ENCODE data around the gene TRMT44.
"Not testable (repeated sequence)": the region's sequence is repeated elsewhere in the genome, so short reads cannot be mapped to it uniquely, and the experiment has no call there.

TRMT44 gene

DNA sequence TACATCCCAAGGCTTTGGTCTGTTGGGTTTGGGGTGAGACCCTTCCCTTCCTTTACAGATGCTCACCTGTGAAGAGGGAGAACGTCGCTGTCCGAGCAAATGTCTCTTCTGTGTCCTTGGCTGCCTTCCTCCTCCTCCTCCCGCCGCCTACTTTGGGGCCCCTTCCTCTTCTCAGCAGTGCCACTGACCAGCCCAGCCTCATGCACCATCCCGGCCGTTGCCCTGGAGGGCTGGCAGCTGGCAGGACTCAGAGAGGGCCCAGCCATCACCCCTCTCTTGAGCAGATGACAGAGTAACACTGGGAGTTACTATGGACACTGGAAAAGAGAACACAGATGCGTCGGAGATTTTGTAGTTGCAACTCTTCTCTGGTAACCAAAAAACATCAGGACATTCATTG is 68.2 kb downstream of the TRMT44 start:
- no peak for DNase-seq (ENCODE audit: low read depth in 3 of 3, low spot score in 1 of 3)

DNA sequence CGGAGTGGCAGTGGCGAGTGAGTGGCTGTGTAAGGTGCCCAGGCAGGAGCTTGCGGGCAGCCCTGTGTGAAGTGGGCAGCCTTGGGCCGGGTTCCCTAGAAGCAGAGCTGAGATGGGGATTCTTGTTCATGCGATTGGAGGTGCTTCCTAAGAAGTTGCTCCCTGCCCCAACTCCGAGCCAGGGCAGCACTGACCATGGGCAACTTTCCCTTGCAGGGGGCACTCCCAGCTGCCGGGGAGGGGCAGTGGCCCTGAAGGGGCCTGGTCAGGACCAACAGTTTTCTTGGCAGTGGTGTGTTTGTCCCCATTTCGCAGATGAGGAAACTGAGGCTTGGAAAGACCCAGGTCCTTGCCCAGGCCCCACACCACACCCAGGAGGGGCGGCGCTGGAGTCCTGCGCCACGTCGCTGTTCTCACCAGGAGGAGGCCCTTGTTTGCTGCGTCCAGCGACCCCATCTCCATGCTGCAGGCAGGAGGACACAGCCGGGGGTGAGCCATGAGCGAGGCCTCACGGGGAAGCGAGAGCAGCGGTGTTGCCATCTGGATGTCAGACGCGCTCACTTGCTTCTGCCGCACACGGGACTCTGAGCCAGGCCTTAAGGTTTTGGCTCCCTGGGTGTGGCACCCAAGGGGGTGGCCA is 68.9 kb downstream of the TRMT44 start:
- no peak for DNase-seq (ENCODE audit: low read depth in 3 of 3, low spot score in 1 of 3)

DNA sequence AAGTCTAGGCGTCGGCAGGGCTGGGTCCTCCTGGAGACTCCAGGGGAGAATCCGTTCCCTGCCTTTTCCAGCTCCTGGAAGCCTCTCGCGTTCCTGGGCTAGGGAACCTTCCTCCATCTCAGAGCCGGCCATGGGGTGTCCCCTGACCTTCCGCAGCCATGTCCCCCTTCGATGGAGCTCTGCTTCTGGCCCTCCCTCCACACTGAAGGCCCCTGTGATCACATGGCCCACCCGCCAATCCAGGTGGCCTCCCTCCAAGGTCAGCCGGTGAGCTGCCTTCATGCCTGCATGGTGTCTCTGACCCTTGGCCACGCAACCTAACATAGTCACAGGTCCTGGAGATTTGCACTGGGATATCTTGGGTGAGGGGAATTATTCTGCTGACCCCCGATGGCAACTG is 69.6 kb downstream of the TRMT44 start:
- no peak for DNase-seq (ENCODE audit: low read depth in 3 of 3, low spot score in 1 of 3)

DNA sequence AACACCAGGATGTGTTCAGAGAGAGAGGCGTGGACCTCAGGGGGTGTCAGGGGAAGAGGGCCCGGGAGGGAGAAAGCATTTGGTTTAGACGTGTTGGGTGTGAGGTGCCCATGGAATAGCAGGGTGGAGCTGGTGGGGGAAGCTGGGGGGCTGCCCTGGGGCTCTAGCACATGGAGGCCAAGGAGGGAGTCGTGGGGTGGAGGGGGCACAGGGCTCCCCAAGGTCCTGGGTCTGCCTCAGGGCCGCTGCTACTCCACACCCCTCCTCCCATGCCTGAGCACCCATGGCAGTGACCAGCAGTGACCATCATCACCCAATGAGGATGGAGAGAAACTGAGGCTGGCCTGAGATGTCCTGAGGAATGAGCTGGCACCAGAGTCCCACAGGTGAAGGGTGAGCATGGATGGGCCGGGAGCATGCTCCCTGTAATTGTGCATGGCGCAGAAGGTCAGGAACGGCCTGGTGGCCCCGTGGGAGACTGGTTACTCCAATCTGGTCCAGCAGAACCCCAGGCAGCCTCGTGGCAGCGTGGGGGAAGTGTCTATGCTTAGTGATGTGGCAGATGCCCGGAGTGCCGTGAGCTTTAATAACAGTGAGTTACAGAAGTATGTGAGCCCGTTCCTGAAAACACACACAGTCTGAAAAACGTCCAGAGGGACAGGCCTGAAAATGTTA is 70.2 kb downstream of the TRMT44 start:
- DNase-seq (ENCODE audit: low read depth in 3 of 3, low spot score in 1 of 3): no peak

DNA sequence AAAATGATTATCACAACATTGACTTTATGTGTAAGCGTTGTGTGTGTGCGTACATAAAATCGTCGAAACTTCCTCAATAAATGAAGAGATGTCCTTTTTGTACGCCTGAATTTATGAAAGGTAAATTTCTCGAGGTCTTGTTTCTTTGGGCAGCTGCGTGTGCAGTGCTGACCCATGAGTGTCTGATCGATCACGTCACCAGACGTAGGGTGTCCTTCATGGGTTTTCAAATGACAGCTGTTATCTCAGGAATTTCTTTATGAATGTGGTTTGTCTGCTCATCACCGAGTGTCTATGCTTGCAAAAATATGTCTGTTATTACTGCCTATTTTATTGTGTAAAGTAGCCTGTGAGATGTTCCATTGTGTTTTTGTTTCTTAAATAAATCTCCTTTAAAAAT is 71.9 kb downstream of the TRMT44 start:
- DNase-seq (ENCODE audit: low read depth in 3 of 3, low spot score in 1 of 3): no peak

DNA sequence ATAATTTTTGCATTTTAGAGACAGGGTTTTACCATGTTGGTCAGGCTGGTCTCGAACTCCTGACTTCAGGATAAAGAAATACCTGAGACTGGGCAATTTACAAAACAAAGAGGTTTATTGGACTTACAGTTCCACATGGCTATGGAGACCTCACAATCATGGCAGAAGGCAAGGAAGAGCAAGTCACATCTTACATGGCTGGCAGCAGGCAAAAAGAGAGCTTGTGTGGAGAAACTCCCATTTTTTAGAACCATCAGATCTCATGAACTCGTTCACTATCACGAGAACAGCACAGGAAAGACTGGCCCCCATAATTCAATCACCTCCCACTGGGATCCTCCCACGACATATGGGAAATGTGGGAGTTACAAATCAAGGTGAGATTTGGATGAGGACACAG is 72.5 kb downstream of the TRMT44 start:
- not testable (repeated sequence) for DNase-seq (ENCODE audit: low read depth in 3 of 3, low spot score in 1 of 3)

DNA sequence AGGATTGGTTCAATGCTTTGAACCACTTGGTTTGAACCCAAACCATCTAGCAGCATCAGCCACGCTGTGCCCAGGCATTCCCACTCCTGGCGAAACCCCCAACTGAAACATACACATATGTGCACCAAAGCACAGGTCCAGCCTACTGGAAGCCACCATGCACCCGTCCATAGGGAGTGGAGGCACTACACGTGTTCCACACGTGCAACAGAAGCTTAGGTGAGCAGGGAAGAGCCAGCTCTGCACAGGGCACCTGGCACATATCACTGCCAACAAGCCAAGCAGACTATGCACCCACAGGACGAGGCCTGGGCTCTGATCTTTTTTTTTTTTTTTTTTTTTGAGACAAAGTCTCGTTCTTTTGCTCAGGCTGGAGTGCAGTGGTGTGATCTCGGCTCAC is 73.4 kb downstream of the TRMT44 start:
- DNase-seq (ENCODE audit: low read depth in 3 of 3, low spot score in 1 of 3): no peak

DNA sequence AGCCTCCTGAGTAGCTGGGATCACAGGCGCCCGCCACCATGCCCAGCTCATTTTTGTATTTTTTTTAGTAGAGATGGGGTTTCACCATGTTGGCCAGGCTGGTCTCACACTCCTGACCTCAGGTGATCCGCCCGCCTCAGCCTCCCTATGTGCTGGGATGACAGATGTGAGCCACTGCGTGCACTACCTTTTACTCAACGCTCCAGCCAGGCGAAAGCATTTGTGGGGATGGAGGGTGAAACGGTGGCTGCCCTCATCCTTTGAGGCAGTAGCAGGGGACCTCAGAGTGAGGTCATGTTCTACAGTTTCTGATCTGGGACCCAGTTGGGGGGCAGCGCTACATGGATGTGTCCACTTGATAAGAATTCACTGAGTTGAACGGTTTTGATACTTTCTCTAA is 73.8 kb downstream of the TRMT44 start:
- DNase-seq (ENCODE audit: low read depth in 3 of 3, low spot score in 1 of 3): no peak

DNA sequence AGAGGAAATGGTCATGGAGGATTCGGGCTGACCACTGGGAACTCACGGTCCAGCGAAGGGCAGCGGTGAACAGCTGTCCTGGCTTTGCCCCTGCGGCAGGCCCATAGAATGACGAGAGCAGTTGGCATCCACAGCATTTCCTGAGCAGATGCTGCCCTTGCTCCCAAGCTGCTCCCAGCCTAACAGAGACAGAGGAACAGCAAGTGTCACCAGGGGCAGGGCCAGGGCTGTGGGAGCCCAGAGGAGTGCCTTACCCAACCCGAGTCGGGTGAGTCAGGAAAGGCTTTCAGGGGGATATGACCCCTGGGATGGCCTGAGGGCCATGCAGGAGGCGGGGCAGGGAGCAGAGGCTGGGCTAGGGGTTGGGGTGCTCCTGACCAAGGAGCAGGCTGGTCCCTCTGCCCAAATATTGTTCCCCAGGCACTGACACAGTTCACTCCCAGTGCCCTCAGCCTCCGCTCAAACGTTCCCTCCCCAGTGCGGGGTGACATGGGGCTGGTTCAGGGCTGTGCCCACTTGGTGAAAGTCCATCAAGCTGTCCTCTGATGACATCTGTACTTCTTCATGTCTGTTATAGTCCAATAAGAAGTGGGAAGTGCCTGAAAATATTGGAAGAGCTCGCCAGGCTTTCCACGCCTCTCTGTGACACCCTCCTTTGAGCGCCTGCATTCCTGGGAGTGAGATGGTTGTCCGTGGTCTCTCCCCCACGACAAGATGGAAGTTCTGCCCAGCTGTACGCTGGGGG is 74.9 kb downstream of the TRMT44 start:
- DNase-seq (ENCODE audit: low read depth in 3 of 3, low spot score in 1 of 3): no peak

DNA sequence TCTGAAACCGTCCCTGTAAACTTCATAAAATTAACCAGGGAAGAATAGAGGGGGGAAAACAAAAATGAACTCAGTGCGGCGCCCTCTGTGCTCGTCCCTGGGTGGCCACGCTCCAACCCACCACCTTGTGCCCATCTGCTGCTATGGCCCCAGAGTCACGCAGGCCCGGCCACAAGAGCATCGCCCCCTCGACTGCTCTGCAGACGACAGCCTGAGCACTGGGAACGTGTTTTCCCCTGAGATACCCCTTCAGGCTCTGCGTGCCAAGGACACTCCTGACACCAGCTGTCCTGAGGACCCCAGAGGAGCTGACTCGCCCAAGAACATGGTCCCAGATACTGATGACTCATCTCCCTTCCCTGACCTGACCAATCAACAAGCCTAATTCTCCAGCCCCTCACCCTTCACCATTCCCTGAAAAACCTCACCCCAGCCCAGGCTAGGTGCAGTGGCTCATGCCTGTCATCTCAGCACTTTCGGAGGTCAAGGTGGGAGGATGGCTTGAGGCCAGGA is 75.5 kb downstream of the TRMT44 start:
- DNase-seq (ENCODE audit: low read depth in 3 of 3, low spot score in 1 of 3): no peak

DNA sequence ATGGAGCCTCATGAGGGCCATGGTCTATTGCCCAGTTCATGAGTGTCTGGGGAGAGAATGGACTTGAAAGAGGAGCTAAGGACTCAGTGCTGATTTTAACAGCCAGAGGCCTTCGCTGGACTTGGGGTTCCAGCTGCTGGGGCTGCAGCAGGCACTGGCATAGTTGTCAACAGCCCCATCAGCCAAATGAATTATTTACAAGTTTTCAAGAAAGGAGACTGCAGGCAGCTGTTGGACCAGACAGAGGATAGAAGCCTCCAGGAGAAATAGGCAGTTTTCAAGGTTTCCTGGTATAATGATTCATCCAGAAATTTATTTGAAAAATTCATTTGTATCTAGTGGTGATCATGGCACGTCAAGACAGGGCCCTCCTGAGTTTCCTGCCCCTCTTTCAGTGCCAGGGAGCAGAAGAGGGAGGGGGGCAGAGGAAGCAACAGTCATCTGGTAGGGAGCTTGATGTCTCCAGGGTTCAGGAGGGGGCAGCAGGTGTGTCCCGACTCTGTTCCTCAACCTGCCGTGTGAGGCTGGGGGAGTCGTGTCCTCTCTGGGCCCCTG is 76.5 kb downstream of the TRMT44 start:
- DNase-seq (ENCODE audit: low read depth in 3 of 3, low spot score in 1 of 3): no peak

DNA sequence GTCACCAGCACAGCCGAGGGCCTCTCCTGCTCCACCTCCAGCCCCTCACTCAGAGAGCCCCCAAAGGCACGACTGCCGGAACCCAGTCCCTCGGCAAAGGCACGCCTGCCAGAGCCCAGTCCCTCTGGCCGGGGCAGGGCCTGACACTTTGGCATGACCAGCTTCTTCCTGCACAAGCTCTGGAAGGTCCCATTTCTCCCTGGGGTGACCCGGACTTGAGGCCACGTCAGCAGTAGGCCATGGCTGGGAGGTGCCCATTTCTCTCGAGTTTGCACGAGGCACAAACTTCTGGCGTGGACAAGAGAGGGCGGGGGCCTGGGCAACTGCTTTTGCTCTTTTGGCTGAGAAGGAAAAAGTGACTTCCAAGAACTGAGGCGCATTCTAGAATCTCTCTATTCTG is 77.4 kb downstream of the TRMT44 start:
- no peak for DNase-seq (ENCODE audit: low read depth in 3 of 3, low spot score in 1 of 3)

DNA sequence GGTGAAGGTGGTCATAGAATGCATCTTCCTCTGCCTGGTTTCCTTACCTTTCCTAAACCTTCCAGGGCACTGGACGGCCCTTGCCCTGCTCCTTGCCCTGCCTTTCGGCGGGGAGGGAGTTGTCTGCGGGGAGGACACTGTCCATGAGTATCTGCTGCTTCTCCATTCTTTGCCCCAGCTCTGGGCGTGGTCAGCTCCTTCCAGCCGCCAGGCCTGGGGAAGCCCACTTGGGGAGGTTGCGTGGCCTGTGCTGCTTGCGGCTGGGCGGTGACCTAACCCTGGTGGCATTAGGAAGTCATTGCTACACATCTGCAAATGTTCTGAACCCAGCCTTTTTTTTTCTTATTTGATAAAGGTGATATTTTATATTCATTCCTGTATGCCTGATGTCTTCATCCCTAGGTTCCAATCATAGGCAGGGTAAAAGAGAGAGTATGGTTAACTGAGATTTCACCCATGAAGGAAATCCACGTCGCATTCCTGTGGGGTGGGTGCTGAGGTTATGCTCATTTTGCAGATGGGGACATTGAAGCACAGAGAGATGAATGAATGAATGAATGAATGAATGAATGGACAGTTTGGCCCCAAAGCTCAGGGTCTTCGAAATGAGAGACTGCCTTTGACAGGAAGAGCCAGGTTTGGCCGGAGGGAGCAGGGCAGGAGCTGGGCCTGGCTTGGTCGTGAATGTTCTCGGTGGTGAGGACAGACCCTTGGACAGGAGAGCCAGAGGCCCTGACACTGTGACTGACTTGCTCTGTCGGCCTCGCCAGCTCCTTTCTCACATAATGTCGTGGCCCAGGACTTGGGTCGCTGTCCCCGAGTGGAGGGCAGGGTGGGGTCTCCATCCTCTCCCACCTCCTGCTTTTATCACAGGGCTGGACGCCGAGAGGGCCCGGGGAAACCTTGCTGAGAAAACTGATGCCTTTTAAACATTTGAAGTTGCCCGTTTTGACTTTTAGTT is 81.9 kb downstream of the TRMT44 start:
- DNase-seq (ENCODE audit: low read depth in 3 of 3, low spot score in 1 of 3): no peak

DNA sequence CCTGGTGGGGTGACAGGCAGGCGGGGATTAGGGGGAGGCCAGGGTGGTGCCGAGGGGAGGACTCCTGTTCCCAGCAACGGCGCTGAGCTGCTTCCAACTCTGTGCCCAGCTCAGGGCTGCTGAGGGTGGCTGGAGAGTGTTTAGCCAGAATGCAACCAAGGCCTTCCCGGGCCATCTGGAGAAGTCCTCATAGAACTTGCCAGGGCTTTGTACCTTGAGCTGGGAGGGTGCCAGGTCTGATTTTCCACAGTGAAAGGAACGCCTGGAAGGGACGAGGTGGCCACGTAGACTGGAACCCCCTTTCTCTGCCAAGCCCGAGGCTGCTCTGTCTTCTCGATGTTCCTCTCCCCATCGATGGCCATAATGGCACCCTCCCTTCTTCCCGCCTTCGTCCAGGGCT is 82.6 kb downstream of the TRMT44 start:
- no peak for DNase-seq (ENCODE audit: low read depth in 3 of 3, low spot score in 1 of 3)

DNA sequence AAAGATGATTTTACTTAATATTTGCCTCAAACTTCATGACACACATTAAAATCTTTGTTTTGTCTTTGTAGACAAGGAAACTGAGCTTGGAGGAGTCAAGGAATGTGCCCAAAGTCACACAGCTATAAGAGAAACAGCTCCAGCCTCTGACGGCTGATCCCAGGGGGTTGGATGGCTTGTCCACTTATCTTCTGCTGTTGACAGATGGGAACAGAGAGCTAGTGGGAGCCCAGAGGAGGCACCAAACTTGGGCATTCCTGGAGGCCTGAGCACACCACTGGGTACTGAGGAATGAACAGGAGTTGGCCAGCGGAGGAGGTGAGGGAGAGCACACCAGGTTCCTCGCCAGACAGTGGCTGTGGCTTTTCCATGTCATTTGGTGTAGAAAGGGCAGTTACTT is 83.2 kb downstream of the TRMT44 start:
- DNase-seq (ENCODE audit: low read depth in 3 of 3, low spot score in 1 of 3): no peak

DNA sequence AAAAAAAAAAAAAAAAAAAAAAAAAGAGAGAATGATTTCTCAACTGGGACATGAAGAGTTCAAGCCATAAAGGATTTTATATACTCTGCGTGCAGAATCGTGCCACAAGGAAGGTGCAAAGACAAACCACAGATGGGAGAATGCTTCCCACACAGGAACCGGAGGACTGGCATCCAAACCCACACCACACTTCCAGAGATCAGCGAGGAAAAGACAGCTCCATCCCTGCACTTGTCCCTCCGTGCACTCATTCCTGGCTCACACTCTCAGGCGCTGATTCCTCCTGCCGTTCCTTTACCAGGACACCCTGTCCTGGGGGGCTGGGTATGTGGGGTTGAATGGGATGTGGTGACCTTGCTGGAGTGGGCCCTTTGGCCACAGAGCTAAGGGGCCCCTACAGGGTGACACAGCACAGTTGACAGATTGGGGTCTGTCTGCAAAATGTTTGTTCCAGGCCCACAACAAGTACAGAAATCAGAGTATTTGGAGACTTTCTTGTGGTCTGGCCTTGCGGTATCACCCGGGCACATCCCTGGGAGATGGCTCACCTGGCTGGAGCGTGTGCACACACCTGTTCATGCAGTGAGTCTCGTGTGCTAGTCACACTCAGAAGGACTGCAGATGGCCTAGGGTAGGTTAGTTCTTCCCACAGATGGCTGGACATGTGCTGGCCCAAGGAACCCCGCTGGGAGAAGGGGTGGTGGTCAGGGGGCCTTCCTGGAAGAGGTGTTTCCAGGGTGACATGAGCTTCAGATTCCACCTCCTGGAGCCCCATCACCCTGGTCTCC is 84.2 kb downstream of the TRMT44 start:
- no peak for DNase-seq (ENCODE audit: low read depth in 3 of 3, low spot score in 1 of 3)

DNA sequence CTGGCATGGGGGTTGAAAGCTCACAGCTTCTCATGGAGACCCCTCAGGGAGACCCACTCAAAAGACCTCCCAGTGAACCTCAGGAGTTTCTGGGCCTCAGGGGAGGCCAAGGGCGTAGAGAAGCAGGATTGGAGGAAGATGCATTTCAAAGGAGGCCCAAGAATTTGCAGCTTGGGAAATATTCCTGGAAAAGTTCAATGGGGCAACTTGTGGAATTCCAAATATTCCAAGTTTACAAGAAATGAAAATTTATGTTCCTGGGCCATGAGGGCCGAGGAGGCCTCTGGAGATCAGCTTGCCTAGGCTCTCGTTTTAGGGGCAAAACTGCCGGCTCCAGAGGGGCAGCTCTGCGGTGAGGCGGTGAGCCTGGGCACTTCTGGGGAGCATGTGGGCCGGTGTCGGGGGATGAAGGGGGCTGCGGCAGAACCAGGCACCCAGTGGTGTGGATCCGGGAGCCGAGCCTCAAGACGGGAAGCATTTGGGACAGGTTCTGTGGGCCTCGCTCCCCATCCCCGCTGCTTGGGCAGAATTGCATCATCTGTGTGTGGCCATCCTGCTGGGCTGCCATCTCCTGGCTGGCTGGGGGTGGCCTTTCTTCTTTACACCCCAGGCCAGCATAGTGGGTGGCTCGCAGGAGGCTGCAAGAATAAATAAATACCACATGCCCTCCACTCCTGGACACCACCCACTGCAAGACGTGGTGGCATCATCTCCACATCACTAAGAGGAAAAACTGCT is 85.0 kb downstream of the TRMT44 start:
- no peak for DNase-seq (ENCODE audit: low read depth in 3 of 3, low spot score in 1 of 3)

Measured in stimulated activated CD4-positive, alpha-beta T cell treated with anti-CD3 and anti-CD28 coated beads, TNF-alpha, amount 100 ng/mL, for 1 hour (primary cell).